HG03097 (cell line): ENCODE results near the gene LTBR.

ENCODE experiments used
- ATAC-seq: cut with Tn5 transposase; IDR thresholded peaks from one replicate; pipeline ENCODE4 v1.9.1; 2021; ENCODE audit not compliant: unreplicated experiment, low FRiP score

Gene LTBR

GRCh38 chr12:6346235-6346832, 37.6 kb upstream of the LTBR start:
- no peak for ATAC-seq

- ATAC-seq: no peak
Observed at GRCh38 chr12:6346942-6347341, 37.0 kb upstream of the LTBR start.

DNA sequence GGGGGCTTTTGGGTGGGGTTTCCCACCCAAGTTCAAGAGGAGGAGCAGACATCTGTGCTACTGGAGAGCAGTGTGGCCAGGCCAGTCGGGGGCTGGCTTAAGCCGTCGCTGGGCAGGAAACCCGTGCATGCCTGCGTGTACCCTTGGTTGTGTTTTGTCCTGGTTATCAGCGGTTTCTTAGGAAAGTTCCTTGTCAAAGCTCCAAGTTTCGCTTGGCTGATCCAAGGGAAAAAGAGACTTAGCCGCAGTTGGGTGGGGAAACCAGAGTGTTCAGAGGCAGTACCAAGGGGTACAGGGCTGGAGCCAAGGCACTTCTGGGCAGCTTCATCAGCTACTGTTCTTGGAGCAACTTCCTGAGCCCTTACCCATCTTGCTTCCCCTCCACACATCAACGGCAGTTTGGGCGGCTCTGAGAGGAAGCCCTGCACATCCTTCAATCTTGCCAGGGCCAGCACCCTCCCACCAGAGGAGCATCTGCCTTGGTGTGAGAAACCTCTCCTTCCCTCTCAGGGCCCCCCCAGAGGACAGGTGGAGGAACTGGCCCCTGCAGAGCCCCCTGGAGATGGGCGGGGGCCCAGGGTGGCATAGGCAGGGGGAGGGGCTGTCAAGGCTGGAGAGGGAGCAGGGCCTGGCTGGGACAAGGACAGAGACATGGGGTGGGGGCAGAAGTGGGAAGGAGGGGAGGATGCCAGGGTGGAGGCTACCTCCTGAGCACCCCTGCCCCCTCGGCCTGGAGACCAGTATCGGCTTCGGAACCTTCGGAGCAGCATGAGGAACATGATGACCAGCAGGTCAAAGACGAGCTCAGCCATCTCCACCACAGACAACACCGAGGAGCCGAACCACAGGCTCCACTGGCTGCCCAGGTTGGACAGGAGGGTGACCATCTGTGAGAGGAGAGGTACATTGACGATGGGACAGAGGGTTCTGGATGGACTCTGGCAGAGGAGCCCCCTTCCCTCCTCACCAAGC, 36.3 kb upstream of the LTBR start:
- ATAC-seq: no peak

DNA sequence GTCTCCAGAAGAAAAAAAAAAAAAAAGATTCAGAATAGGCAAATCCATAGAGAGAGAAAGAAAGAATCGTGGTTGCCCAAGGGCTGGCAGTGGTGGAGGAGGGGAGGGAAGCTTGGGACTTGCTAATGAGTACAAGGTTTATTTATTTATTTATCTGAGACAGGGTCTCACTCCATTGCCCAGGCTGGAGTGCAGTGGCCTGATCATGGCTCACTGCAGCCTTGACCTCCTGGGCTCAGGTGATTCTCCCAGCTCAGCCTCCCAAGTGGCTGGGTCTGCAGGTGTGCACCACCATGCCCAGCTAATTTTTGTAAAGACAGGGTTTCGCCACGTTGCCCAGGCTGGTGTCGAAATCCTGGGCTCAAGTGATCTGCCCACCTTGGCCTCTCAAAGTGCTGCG, 32.3 kb upstream of the LTBR start:
- no peak for ATAC-seq

DNA sequence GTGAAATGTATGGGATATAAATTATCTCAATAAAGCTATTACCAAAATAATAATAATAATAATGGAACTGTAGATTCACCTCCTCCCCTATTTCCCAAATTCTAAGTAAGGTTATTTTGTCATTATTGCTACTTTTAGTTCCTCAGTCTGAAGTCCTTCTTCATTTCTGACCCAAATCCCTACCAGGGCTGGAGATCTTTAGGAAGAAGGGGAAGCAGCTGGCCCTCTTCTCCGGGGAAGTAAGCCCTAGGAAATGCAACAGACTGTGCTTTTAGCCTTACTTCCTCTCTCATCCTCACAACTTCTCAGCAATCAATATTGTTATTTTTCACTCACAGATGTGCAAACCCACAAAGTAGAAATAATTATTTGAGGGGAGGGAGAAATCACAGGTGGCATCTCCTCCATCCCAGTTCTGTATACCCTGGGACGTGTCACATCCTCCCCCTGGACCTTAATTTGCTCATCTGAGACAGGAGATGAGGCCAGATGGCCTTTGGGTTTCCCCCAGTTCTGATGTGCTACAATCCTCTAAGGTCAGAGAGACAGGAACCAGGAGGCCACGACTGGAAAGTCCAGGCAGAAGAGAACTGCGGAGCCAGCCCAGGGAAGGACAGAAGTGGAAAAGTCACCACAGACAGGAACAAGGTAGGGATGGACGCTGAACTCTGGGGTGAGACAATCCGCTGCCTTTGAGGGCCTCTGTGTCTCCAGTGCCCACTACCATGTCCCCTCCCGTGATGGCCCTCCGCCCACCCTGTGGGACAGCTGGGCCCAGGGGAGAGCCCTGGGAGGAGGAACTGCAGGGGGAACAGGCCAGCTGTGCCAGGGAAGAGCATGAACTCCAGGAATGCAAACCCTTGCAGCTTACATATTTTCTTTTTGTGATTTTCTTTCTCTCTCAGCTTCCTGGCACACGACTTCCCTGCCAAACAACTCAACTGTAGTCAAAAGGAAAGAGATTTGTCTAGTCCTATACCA, 31.5 kb upstream of the LTBR start:
- ATAC-seq: no peak

DNA sequence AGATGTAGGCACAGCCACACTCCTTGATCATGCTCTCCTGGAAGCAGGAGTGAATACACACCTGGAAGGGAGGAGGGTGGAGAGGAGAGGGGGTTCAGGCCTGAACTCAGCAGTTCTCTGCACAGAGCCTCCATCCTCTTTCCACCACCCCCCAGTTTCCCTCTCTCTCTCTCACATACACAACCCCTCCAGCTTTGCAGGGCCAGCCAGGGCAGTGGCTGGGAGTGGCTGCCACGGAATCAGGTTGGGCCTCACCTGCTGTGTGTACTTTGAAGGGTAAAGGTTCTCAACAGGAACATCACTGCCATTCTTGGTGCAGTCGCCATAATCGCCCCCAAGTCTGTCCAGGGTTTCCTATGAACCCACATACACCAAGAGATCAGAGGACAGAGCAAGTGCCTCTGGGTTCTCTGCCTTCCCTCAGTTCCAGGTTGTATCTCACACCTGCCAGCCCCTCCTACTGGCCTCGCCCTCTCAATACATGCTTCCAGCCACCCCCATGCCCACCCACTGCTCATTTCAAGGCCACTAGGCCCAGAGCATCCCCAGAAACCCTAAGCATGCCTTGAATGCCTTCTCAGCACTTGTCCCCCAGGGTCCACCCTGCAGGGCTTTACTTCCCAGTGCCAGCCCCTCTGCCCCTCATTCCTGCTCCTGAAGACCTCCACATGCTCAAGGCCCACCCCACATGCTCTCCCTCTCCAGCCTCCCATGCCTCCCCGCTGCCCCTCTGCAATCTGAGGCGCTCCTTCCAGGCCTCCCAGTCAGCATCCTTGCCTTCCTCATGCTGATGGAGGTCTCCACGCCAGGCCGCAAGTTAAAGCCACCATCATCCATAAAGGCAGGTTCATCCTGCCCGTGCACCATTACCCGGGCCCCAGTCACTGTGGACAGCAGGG, 29.2 kb upstream of the LTBR start:
- ATAC-seq: no peak

- no peak for ATAC-seq
Observed at GRCh38 chr12:6355491-6356373, 28.2 kb upstream of the LTBR start.

DNA sequence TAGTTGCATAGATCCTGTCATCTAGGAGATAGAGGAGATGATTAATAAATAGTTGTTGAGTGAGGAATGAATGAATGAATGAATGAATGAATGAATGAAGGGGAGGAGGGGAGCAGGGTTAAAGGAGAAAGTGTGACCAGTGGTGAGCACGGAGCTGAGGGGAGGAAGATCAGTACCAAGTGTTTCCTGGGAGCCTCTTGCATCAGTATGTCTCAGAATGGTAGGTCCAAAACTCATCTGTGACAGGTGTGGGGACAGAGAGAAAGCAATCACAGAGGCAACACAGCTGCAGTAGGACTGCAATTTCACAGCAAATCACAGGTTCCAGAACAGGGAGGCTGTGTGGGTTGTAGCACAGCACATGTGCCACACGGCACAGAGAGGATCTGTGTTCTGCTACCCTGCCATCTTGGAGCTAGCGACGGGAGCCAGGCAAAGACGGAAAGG, 27.6 kb upstream of the LTBR start:
- no peak for ATAC-seq

- no peak for ATAC-seq
Observed at GRCh38 chr12:6358881-6359280, 25.1 kb upstream of the LTBR start.

DNA sequence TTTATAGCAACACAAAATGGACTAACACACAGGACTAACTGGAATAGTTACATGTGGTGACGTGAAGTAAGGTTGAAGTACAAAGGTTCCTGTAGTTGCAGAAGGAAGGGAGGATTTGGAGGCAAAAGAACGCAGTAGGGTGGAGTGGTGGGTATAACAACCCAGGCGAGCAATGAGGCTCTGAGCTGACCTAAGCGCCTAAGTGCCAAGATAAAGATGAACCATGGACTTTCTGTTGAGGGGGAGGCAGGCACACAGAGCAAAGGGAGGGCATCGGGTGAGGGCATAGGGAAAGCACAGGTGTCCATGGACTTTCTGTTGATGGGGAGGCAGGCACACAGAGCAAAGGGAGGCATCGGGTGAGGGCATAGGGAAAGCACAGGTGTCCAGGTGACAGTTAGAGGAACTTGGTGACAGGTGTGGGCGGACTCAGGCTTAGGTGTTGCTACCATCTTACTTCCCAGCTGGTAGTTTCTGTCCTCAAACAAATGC, 23.8 kb upstream of the LTBR start:
- ATAC-seq: no peak

GRCh38 chr12:6360578-6361490, 23.1 kb upstream of the LTBR start:
- no peak for ATAC-seq

GRCh38 chr12:6361834-6362233, 22.1 kb upstream of the LTBR start:
- ATAC-seq: no peak

DNA sequence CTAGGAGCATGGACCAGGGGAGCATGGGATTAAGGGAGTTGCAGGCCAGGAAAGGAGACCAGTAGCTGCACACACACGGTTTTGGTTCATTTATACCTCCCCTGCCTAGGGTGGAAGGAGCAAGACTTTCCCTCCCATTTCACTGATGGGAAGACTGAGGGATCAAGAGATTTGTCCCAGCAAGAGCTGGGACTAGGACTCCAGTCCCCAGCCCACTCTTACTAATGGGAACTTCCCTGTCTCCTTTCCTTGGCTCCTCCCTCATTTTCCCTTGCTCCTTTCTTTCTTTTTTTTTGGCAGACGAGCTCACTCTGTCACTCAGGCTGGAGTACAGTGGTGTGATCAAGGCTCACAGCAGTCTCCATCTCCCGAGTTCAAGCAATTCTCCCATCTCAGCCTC, 21.6 kb upstream of the LTBR start:
- ATAC-seq: no peak

- no peak for ATAC-seq
Observed at GRCh38 chr12:6363010-6363329, 21.0 kb upstream of the LTBR start.

GRCh38 chr12:6363330-6364043, 20.5 kb upstream of the LTBR start:
- no peak for ATAC-seq

DNA sequence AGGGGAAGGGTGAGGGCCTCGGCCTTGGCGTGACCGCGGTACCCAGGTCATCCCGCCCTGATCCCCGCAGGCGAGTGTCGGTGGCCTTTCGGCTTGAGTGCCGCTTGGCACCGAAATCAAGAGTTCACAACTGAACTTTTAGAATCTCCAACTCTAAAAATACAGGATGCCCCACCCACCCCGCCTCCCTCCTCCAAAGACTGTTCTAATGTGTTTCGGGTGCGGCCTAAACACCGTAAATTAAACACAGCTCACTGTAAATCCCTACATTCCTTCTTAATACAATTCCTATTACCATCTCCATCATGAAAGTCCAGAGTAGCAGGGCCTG, 20.0 kb upstream of the LTBR start:
- no peak for ATAC-seq
